Mucosa of rectum (tissue), 2 donors: Measurements from ENCODE around the gene PCCB.

ENCODE experiments used
- H3K27ac ChIP-seq, 2 donors: one replicate each; pipeline ENCODE4 v1.7.0; 2013; ENCODE audit warnings: inconsistent platforms in 2 of 2, low read depth in 2 of 2, low read length in 2 of 2
- H3K27me3 ChIP-seq, 2 donors: one replicate each; pipeline ENCODE4 v1.7.0; 2013; ENCODE audit warnings: low read length in 2 of 2; ENCODE audit not compliant: control insufficient read depth in 2 of 2, insufficient read depth in 2 of 2
- H3K36me3 ChIP-seq, 2 donors: one replicate each; pipeline ENCODE4 v1.7.0; 2013; ENCODE audit warnings: low read length in 2 of 2; ENCODE audit not compliant: control insufficient read depth in 2 of 2, insufficient read depth in 2 of 2
- H3K4me1 ChIP-seq, 2 donors: one replicate each; pipeline ENCODE4 v1.7.0; 2013; ENCODE audit warnings: low read length in 2 of 2, mild to moderate bottlenecking in 1 of 2; ENCODE audit not compliant: control insufficient read depth in 2 of 2, insufficient read depth in 2 of 2
- H3K4me3 ChIP-seq, 2 donors: one replicate each; pipeline ENCODE4 v1.7.0; 2013; ENCODE audit warnings: low read length in 2 of 2
- H3K9ac ChIP-seq, 2 donors: one replicate each; pipeline ENCODE4 v1.7.0; 2013; ENCODE audit warnings: low read length in 2 of 2, low read depth in 1 of 2, mild to moderate bottlenecking in 1 of 2
- H3K9me3 ChIP-seq, 2 donors: one replicate each; pipeline ENCODE4 v1.7.0; 2013; ENCODE audit warnings: low read length in 2 of 2; ENCODE audit not compliant: control insufficient read depth in 2 of 2
- donor health status: healthy.
- donor health status: Normal muscosa, but diverticular disease.

The PCCB gene

DNA sequence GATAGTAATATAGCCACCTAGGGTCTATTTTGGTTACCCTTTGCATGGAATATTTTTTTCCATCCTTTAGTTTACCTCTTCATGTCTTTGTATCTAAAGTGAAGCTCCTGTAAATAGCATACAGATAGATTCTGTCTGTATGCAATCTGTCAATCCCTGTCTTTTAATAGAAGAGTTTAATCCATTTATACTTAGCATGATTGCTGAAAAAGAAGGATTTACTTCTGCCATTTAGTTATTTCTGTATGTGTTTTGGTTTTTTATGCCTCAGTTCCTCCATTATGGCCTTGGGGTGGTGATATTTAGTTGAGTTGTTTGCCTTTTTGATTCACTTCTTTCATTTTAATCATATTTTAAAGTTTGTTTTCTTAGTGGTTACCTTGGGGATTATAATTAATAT, 29.0 kb downstream of the PCCB start:
- peaks cover 5 to 6% of the 10 kb centered on the region in 2 donors for H3K9me3 ChIP-seq
- H3K36me3 ChIP-seq = peaks cover 3 to 8% of the 10 kb centered on the region in 2 donors
- no peak overlapping the region for H3K9ac ChIP-seq
- H3K4me3 ChIP-seq = no peak overlapping the region
- H3K27me3 ChIP-seq = no peaks in the 10 kb centered on the region
- H3K4me1 ChIP-seq = no peaks in the 10 kb centered on the region
- no peak overlapping the region for H3K27ac ChIP-seq

GRCh38 chr3:136280961-136281360, 30.8 kb downstream of the PCCB start:
- H3K4me3 ChIP-seq = no peak overlapping the region
- no peaks in the 10 kb centered on the region for H3K4me1 ChIP-seq
- no peak overlapping the region for H3K27ac ChIP-seq
- H3K36me3 ChIP-seq = peaks cover 11 to 14% of the 10 kb centered on the region in 2 donors
- H3K9me3 ChIP-seq = peaks cover 5 to 6% of the 10 kb centered on the region in 2 donors
- H3K27me3 ChIP-seq = no peaks in the 10 kb centered on the region
- H3K9ac ChIP-seq = no peak overlapping the region

DNA sequence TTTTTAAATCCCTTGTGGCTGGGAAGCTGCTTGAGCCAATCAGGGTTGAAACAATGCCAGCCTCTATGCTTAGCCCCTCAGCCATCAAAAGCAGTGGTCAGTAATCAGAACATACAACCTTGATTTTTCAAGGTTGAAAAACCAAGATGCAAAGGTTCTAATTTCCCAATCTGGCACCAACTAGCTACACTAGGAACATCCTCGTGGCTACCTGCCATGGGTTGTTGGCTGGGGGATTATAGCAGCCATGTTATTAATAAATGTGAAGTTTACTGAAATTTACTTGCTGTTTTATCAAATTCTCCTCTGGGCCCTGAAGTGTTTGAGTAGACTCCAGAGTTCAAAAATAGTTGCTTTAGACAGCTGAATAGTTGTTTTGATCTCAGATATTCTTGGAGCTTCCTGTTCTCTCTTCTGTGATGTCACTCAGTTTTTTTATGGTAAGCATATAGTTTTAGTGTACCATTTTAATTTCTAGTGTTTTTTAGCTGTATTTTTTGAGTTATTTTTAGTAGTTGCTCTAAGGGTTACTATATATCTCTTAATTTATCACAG, 31.9 kb downstream of the PCCB start:
- H3K36me3 ChIP-seq = peaks cover 11 to 19% of the 10 kb centered on the region in 2 donors
- no peak overlapping the region for H3K4me3 ChIP-seq
- no peaks in the 10 kb centered on the region for H3K27me3 ChIP-seq
- no peak overlapping the region for H3K9ac ChIP-seq
- H3K9me3 ChIP-seq = peaks cover 5 to 6% of the 10 kb centered on the region in 2 donors
- H3K27ac ChIP-seq = no peak overlapping the region
- no peaks in the 10 kb centered on the region for H3K4me1 ChIP-seq

DNA sequence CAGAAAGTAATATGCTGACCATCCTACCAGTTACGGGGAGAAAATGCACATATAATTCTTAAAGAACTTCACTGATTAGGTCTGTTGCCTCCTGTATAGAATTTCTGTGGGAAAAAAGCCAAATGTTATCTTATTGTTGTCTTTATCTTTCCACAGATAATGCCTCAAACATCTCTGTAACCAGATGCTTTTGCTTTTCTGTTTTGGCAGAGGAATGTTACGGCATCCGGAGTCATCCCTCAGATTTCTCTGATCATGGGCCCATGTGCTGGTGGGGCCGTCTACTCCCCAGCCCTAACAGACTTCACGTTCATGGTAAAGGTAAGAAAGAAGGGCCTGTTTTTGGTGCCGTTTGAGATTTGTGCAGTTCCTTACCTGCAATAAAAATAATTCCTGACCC, 33.5 kb downstream of the PCCB start:
- no peaks in the 10 kb centered on the region for H3K4me1 ChIP-seq
- peaks cover 11 to 19% of the 10 kb centered on the region in 2 donors for H3K36me3 ChIP-seq
- H3K4me3 ChIP-seq = no peak overlapping the region
- no peaks in the 10 kb centered on the region for H3K27me3 ChIP-seq
- H3K9ac ChIP-seq = no peak overlapping the region
- no peak overlapping the region for H3K27ac ChIP-seq
- H3K9me3 ChIP-seq = peaks cover 5 to 6% of the 10 kb centered on the region in 2 donors

DNA sequence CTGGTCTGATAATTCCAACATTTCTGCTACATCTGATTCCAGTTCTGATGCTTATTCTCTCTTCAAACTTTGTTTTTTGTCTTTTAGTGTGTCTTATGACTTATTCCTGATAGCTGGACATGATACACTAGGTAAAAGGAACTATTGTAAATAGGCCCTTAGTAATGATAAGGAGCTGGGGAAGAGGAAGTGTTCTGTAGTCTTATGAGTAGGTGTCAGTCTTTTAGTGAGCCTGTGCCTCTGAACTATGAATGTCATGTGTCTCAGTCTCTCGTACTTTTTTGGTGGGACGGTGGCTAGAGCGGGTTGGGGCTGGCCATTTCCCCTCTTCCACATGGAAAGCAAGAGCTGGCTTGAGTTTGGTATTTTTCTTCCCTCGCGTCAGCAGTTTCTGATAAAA, 41.2 kb downstream of the PCCB start:
- Histone ChIP-seq H3K9me3 (no peaks in the 10 kb centered on the region), H3K9ac (no peak overlapping the region), H3K27me3 (no peaks in the 10 kb centered on the region), H3K27ac (no peak overlapping the region), H3K36me3 (peaks cover 10 to 18% of the 10 kb centered on the region in 2 donors), H3K4me3 (no peak overlapping the region), H3K4me1 (no peaks in the 10 kb centered on the region)

DNA sequence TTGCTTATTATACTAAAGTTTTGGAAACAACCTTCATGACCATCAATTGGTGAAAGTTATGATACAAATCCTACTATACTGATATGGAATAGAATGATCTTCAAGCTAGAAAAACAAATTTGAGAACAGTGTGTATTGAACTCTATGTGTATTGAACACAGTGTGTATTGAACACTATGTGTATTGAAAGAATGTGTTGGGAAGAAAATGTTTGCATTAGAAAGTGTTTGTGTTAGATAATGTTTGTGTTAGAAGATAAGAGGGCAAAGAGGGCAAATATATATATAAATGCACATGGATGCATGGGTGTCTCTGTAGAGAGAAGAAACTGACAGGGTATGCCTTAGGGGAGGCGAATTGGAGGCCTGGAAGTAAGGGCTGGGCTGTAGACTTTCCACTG, 42.4 kb downstream of the PCCB start:
- Histone ChIP-seq H3K9me3 (no peaks in the 10 kb centered on the region), H3K4me1 (no peaks in the 10 kb centered on the region), H3K4me3 (no peak overlapping the region), H3K27me3 (no peaks in the 10 kb centered on the region), H3K9ac (no peak overlapping the region), H3K36me3 (peaks cover 9 to 18% of the 10 kb centered on the region in 2 donors), H3K27ac (no peak overlapping the region)

GRCh38 chr3:136293279-136293678, 43.1 kb downstream of the PCCB start:
- H3K4me1 ChIP-seq = no peaks in the 10 kb centered on the region
- no peak overlapping the region for H3K27ac ChIP-seq
- H3K9ac ChIP-seq = no peak overlapping the region
- H3K36me3 ChIP-seq = peaks cover 12 to 24% of the 10 kb centered on the region in 2 donors
- no peaks in the 10 kb centered on the region for H3K27me3 ChIP-seq
- no peaks in the 10 kb centered on the region for H3K9me3 ChIP-seq
- no peak overlapping the region for H3K4me3 ChIP-seq

DNA sequence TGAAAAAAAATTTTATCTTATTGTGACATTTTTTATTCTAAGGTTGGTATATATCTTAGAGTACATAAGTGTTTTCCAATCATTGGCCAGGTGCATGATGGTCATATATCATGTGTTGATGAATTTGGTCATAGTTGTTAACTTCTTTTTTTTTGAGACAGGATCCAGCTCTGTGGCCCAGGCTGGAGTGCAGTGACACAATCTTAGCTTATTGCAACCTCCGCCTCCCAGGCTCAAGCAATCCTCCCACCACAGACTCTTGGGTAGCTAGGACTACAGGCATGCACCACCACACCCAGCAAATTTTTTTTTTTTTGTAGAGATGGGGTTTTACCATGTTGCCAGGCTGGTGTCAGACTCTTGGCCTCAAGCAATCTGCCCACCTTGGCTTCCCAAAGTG, 44.0 kb downstream of the PCCB start:
- Histone ChIP-seq H3K27ac (no peak overlapping the region), H3K4me1 (no peaks in the 10 kb centered on the region), H3K9ac (no peak overlapping the region), H3K9me3 (no peaks in the 10 kb centered on the region), H3K36me3 (peaks cover 17 to 33% of the 10 kb centered on the region in 2 donors), H3K4me3 (no peak overlapping the region), H3K27me3 (no peaks in the 10 kb centered on the region)

GRCh38 chr3:136296960-136297359, 46.8 kb downstream of the PCCB start:
- H3K4me3 ChIP-seq = no peak overlapping the region
- no peak overlapping the region for H3K27ac ChIP-seq
- H3K9me3 ChIP-seq = no peaks in the 10 kb centered on the region
- no peaks in the 10 kb centered on the region for H3K4me1 ChIP-seq
- no peak overlapping the region for H3K9ac ChIP-seq
- peaks cover 34 to 49% of the 10 kb centered on the region in 2 donors for H3K36me3 ChIP-seq
- no peaks in the 10 kb centered on the region for H3K27me3 ChIP-seq

DNA sequence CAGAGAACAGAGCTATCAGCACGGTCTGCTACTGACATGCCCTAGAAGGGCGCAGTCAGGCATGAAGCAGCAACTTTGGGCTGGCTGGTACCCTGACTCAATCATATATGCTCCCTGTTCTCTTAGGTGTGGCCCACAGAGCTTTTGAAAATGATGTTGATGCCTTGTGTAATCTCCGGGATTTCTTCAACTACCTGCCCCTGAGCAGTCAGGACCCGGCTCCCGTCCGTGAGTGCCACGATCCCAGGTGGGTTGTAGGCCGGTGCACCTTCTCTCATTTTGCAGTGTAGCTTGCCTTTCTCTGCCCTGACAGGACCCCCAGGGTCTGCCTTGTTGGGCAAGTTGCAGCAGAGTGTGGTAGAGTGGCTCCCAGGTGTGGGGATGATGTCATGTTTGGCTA, 47.7 kb downstream of the PCCB start:
- no peak overlapping the region for H3K27ac ChIP-seq
- H3K36me3 ChIP-seq = peaks cover 34 to 49% of the 10 kb centered on the region in 2 donors

DNA sequence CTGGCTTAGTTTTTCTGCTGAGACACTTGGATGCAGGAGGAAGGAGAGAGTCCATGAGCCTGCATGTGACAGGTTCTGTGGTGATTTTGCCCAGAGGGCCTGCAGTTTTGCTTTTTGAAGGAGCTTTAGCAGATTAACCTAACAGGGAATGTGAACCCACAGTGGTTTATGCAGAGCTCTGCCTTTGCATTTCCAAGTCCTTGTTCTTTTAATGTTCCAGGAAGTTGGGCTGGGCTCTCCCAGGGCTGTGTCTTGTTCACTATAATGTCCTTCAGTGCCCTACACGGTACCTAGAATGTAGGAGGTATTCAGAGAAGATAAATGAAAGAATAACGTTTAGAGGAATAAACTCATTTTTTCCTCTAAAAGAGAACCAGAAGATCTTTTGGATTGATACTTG, 50.3 kb downstream of the PCCB start:
- Histone ChIP-seq H3K27me3 (no peaks in the 10 kb centered on the region), H3K36me3 (peaks cover 27 to 32% of the 10 kb centered on the region in 2 donors), H3K4me3 (no peak overlapping the region), H3K9me3 (no peaks in the 10 kb centered on the region), H3K9ac (no peak overlapping the region), H3K27ac (no peak overlapping the region), H3K4me1 (no peaks in the 10 kb centered on the region)

More for the DNA sequence above, 47.7 kb downstream of the PCCB start:
- Histone ChIP-seq H3K9ac (no peak overlapping the region), H3K4me3 (no peak overlapping the region), H3K4me1 (no peaks in the 10 kb centered on the region), H3K9me3 (no peaks in the 10 kb centered on the region), H3K27me3 (no peaks in the 10 kb centered on the region)
